ENCODE measurements around the gene FAM8A1.

The FAM8A1 gene

GRCh38 chr6:17577059-17577458 lies 23.0 kb upstream of the FAM8A1 start:
- TF ChIP-seq, protein P1, sequence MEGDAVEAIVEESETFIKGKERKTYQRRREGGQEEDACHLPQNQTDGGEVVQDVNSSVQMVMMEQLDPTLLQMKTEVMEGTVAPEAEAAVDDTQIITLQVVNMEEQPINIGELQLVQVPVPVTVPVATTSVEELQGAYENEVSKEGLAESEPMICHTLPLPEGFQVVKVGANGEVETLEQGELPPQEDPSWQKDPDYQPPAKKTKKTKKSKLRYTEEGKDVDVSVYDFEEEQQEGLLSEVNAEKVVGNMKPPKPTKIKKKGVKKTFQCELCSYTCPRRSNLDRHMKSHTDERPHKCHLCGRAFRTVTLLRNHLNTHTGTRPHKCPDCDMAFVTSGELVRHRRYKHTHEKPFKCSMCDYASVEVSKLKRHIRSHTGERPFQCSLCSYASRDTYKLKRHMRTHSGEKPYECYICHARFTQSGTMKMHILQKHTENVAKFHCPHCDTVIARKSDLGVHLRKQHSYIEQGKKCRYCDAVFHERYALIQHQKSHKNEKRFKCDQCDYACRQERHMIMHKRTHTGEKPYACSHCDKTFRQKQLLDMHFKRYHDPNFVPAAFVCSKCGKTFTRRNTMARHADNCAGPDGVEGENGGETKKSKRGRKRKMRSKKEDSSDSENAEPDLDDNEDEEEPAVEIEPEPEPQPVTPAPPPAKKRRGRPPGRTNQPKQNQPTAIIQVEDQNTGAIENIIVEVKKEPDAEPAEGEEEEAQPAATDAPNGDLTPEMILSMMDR (IDR thresholded peaks at IDR 0.05): no peak

- TF ChIP-seq, protein P1 (IDR thresholded peaks at IDR 0.05): no peak
These were observed 19.5 kb upstream of the FAM8A1 start for GRCh38 chr6:17580518-17581048.

DNA sequence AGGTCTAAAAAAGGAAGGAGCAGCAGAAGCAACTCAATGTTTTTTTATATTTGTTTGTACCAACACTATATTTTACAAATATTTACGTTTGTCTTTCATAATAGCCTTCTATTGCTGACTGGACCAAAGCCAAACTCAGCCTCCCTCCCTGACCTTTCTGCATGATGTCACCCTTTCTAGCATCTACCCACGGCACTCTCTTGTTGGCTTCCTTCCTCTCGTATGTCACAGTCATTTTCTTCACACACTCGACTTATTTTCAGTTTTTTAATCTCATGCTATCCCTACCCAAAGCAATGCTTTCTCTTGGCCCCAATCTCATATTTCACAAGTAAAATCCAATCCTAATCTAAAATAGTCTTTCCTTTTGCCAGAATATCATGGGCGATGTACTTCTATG lies 16.3 kb upstream of the FAM8A1 start:
- TF ChIP-seq, protein P1 (IDR thresholded peaks at IDR 0.05): no peak

- TF ChIP-seq, protein P1 (IDR thresholded peaks at IDR 0.05): peak; percentile 83
These were observed 15.8 kb upstream of the FAM8A1 start for GRCh38 chr6:17584241-17584803.

- TF ChIP-seq, protein P1 (IDR thresholded peaks at IDR 0.05): peak; percentile 44; the same call in 1 of the 2 replicates
These were observed 14.2 kb upstream of the FAM8A1 start for GRCh38 chr6:17585766-17586490.

DNA sequence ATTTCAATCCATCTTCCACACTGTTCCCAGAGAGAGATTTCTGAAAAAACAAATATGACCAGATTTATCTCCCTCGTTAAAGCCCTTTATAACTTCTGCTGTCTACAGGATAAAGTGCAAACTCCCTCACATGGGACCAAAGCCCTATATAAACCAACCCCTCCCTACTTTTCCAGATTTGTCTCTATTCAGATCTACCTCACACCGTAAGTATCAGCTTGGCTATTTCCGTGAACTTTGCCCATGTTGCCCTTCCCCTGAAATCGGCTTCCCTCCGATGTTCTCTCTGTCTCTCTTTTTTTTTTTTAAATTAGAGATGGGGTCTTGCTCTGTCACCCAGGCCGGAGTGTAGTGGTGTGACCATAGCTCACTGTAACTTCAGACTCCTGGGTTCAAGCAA lies 12.1 kb upstream of the FAM8A1 start:
- TF ChIP-seq, protein P1 (IDR thresholded peaks at IDR 0.05): no peak

GRCh38 chr6:17589406-17590096 lies 10.6 kb upstream of the FAM8A1 start:
- TF ChIP-seq, protein P1 (IDR thresholded peaks at IDR 0.05): no peak

Data from LNCAP (cell line).